Stimulated activated naive CD8-positive, alpha-beta T cell treated with anti-CD3 and anti-CD28 coated beads, Interleukin-15, Interleukin-2, amounts not matched to agents 100 U/mL and 50 U/mL, for 24 hours (primary cell): Measurements from ENCODE around the gene FNIP1.
"Not testable (repeated sequence)": the region's sequence is repeated elsewhere in the genome, so short reads cannot be mapped to it uniquely, and the experiment has no call there.

Experiments used
- ATAC-seq: fragments of 150-1000 bp; cut with Tn5 transposase; one replicate; pipeline ENCODE4 v1.10.0; 2021
- DNase-seq: peaks from one replicate; pipeline ENCODE4 v3.0.0; 2021

FNIP1 gene

DNA sequence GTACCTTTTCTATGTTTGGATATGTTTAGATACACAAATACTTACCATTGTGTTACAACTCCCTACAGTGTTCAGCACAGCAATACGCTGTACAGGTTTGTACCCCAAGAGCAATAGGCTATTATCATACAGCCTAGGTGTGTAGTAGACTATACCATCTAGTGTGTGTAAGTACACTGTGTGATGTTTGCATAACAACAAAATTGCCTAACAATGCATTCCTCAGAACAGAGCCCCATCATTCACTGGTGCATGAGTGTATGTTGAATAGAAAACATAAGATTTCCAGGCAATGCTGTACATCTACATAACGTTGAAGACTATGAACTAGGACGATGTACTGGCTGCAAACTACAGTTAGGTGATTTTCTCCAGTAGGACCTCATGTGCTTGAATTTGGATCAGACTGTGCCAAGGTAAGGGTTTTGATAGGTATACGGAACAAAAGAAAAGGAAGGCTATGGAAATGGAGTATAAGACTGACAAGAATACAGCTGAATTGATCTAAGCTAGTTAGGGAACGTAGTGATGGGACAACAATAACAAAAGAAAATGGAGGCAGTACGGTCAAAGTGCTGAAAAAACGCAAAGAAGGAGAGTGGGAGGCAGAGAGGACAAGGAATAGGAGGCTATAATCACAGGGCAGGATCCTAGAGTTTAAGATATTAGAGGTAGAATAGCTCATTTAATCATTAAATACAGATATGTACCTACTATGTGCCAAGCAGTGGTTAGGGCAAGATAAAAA is 46.9 kb downstream of the FNIP1 start:
- no peak for ATAC-seq
- no peak for DNase-seq

DNA sequence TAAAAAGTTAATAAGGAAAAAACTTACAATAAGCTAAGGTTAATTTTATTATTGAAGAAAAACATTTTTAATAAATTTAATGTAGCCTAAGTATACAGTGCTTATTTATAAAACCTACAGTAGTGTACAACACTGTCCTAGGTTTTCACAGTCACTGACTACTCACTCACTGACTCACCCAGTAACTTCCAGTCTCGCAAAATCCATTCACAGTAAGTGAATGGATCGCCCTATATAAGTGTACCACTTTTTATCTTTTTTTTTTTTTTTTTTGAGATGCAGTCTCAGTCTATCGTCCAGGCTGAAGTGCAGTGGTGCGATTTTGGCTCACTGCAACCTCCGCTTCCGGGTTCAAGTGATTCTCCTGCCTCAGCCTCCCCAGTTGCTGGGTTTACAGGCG is 47.7 kb downstream of the FNIP1 start:
- DNase-seq: no peak
- peak; percentile 67 for ATAC-seq

DNA sequence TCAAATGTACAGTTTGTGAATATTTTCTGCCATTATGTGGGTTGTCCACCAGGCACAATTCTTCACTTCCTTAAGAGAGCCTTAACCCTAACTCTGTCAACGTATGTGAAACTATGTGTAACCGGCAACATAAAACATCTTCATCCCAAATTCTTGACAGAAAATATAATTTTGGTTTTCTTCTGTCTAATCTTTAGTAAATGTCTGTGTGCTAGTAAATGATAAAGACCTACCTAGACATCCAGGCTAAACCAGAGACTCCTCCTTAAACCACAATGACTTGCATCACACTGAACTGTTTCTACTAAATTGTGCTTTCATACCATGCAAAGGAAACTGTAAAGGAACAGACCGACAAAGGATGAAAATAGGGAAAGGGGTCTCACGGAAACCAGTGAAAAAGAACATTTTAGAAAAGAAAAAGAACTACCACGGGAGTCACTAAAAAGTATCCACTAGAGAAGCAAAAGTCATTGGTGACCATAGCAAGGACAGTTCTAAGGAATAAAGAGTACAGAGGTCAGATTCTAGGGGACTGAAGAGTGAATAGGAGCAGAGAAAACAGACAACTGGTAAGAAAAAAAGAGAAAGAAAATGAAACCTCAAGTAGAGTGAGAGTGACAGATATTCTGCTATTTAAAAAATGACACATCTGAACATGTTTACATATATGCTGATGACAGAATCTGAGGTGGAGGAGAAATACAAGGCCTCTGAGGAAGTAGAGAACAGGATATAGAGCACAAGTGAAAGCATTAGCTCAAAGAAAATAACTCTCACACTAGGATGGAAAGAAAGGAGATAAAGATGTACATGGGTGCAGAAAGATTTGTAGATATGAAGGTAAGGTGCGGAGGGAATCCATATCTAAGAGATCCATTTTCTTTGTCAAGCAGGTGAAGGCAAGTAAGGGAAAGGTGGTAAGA is 49.4 kb downstream of the FNIP1 start:
- no peak for DNase-seq
- ATAC-seq: peak; percentile 86

DNA sequence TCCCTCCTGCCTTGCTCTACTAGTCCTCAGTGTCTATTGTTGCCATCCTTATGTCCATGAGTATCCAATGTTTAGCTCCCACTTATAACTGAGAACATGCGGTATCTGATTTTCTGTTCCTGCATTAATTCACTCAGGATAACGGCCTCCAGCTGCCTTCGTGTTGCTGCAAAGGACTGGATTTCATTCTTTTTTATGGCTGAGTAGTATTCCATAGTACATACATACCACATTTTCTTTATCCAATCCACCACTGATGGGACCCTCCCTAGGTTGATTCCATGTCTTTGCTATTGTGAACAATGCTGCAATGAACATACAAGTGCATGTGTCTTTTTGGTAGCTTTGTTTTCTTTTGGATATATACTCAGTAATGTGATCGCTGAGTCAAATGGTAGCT is 50.4 kb downstream of the FNIP1 start:
- ATAC-seq (no peak), DNase-seq (no peak)

DNA sequence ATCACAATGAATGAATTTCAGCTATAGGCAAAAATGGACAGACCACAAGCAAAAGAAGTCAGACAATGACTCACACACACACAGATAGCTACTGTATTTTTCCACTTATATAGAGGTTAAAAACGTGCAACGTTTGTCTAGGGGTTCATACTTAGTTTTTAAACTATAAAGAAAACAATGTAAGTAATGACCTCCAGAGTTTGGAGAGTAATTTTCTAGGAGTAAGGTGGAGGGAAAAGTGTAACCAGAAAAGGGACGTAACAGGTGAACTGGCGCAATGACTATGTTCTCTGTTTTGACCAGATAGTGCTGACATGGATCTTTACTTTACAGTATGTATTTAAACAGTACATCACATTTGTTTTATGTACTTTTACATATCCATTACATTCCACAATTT is 51.1 kb downstream of the FNIP1 start:
- ATAC-seq (no peak), DNase-seq (no peak)

DNA sequence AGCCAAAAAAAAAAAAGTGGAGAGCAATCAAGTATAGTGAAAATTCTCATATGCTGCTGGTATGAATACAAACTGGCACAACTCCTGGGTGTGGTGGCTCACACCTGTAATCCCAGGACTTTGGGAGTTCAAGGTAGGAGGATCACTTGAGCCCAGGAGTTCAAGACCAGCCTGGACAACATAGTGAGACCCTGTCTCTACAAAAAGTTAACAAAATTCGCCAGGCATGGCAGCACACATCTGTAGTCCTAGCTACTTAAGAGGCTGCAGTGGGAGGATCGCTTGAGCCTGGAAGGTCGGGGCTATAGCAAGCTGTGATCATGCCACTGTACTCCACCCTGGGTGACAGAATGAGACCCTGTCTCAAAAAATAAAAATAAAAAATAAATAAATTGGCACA is 51.7 kb downstream of the FNIP1 start:
- no peak for ATAC-seq
- DNase-seq: no peak

DNA sequence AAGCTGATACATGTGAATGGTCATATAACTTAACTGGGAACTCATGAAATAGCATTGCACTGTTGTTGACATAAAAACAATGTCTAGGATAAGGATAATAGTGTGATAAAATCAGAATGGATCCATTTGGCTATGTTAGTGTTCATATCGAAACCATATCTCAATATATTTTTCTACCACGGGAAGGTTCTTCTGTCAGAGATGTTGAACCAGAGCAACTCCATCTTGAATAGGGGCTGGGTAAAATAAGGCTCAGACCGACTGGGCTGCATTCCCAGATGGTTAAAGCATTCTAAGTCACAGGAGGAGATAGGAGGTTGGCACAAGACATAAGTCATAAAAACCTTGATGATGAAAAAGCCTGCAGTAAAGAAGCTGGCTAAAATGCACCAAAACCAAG is 56.3 kb downstream of the FNIP1 start:
- DNase-seq (no peak), ATAC-seq (no peak)

DNA sequence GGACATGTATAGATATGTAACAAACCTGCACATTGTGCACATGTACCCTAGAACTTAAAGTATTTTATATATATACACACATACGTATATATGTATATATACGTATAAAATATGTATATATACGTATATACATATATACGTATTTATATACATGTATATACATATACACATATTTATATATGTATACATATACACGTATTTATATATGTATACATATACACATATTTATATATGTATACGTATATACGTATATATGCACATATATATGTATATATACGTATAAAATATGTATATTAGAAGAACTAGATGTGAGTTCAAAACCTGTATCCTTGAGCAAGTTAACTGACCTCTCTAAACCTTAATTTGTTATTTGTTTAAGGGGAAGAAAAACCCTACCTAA is 61.4 kb downstream of the FNIP1 start:
- no peak for ATAC-seq
- DNase-seq: no peak

DNA sequence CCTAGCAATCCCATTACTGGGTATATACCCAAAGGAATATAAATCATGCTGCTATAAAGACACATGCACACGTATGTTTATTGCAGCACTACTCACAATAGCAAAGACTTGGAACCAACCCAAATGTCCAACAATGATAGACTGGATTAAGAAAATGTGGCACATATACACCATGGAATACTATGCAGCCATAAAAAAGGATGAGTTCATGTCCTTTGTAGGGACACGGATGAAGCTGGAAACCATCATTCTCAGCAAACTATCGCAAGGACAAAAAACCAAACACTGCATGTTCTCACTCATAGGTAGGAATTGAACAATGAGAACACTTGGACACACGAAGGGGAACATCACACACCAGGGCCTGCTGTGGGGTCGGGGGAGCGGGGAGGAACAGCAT is 61.9 kb downstream of the FNIP1 start:
- ATAC-seq: not testable (repeated sequence)

DNA sequence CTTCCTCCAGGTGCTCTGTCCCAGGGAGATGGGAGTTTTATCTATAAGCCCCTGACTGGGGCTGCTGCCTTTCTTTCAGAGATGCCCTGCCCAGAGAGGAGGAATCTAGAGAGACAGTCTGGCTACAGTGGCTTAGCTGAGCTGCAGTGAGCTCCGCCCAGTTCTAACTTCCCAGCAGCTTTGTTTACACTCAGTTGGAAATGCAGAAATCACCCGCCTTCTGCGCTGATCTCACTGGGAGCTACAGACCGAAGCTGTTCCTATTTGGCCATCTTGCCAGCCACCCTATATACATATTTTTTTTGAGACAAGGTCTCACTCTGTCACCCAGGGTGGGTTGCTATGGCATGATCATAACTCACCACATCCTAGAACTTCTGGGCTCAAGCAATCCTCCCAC is 67.5 kb downstream of the FNIP1 start:
- DNase-seq, ATAC-seq: not testable (repeated sequence)

More for the DNA sequence above, 61.9 kb downstream of the FNIP1 start:
- DNase-seq: not testable (repeated sequence)

DNA sequence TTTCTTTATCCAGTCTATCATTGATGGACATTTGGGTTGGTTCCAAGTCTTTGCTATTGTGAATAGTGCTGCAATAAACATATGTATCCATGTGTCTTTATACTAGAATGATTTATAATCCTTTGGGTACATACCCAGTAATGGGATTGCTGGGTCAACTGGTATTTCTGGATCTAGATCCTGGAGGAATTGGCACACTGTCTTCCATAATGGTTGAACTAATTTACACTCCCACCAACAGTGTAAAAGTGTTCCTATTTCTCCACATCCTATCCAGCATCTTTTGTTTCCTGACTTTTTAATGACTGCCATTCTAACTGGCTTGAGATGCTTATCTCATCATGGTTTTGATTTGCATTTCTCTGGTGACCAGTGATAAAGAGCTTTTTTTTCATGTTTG is 72.7 kb downstream of the FNIP1 start:
- not testable (repeated sequence) for DNase-seq, ATAC-seq

DNA sequence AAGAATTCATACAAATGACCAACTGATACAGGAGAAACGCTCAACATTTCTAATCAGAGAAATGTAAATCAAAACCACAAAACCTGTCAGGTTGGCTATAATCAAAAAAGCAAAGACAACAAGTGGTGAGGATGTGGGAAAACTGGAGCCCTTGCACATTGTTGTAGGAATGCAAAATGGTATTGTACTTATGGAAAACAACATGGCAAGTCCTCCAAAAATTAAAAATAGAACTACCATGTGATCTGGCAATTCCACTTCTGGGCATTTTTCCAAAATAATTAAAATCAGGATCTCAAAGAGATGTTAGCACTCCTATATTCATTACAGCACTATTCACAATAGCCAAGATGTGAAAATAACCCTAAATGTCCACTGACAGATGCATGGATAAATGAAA is 76.1 kb downstream of the FNIP1 start:
- DNase-seq (no peak), ATAC-seq (no peak)

DNA sequence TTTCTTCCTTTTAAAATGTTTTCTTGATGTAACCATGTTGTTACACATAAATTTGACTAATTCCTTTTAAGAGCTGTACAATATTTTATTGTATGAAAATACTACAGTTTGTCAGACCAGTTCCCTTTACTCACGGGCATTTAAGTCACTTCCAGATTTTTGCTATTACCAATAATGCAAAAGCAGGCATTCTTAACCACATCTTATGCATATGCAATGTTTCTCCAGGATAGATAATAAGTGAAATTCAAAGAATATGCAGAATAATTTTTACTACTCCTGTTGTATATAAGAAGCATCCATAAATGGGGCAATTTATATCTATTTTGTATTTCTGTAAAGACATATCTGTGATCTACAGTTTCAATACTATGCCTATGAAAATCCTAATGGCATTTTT is 77.3 kb downstream of the FNIP1 start:
- no peak for ATAC-seq
- no peak for DNase-seq

DNA sequence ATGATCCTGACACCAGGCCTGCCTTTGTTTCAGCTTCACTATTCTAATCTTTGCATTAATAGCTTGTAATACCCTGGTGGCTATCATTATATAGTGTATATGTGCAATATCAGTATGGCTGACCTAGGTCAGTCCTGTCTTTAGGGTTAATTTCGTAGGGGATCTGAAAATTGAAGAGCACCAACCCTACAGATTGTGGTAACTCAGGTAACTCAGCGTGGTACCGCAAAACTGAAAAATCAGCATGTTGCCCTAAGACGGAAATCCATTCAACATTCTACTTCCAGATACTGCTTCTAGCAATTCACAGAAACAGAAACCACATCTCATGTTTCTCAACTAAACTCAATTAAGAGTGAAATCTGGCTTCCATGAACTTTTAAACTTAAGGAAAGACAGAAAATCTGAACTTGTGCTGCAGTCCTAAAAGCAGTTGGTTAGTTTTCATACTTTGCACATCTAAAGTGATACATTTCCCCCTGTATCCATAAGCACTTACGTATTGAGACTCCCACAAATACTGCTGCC is 78.3 kb downstream of the FNIP1 start:
- ATAC-seq (no peak), DNase-seq (no peak)

DNA sequence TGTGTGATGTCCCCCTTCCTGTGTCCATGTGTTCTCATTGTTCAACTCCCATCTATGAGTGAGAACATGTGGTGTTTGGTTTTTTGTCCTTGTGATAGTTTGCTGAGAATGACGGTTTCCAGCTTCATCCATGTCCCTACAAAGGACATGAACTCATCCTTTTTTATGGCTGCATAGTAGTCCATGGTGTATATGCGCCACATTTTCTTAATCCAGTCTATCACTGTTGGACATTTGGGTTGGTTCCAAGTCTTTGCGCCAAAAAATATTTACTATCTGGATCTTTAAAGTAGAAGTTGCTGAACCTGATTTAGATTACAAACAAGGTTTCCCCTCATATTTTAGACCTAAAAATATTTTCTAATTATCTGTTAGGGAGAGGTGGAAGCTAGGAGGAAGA is 79.7 kb downstream of the FNIP1 start:
- ATAC-seq, DNase-seq: not testable (repeated sequence)

DNA sequence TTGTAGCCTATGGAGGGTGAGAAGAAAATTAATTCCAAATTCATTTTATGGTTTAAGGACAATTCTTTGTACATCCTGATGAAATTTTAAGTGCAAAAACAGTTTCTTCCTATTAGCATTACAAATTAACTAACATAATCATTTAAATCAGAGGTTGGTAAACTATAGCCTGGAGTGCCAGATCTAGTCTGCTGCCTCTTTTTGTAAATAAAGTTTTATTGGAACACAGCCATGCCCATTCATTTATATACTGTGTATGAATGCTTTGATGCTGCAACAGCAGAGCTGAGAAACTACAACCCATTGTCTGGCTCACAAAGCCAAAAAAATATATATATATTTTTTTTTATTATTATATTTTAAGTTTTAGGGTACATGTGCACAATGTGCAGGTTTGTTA is 80.2 kb downstream of the FNIP1 start:
- no peak for ATAC-seq

DNA sequence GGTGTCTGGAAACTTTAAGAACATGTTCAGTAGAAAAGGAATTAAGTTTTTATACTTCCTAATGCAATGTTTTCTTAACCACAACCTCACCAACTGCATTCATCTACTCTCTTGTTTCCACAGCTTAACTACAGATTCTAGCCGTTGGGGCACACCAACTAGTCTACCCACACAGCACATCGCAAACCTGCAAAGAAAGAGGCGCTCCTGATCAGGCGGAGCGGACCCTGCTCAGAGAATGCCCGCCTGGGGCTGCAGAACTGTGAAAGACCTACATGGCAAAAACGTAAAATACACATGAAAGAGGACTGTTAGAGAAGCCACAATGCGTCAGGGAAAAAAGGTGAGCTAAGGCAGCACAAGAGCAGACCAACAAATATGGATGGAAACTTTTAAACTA is 86.4 kb downstream of the FNIP1 start:
- DNase-seq (no peak), ATAC-seq (no peak)

More for the DNA sequence above, 80.2 kb downstream of the FNIP1 start:
- no peak for DNase-seq

DNA sequence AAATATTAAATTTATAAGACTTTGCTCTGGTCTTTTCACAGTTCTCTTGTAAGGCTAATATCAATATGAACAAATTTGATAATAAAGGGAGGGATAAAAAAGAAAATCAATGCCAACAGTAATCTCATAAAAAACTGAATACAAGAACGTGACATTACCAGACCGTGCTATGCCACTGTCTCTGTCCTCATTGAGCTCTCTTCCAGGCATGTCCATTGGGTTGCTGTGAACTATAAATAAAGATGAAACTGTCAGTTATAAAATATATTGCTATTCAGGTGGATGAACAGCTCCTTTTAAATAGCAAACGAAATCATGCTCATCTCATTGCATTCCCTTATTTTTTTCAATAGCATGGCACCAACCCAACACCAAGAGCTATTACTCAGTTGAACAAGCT is 87.8 kb downstream of the FNIP1 start:
- ATAC-seq (no peak), DNase-seq (no peak)

DNA sequence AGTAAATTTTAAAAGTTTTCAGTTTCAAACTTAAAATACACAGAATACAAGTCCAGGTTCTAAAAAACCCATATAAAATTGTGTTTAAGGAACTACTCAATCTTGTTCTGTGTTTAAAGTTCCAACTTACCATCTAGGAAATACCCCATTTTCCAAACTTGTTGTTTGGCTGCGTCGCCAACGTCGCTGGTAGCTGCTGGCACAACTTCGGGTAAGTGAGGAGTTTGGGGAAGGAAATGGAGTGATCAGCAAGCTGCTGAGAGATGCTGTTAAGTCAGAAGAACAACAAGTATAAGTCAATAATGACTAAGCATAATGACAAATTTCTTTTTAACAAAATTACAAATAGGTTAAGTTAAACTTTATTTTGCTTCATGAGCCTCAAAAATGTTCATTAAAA is 90.5 kb downstream of the FNIP1 start:
- ATAC-seq (no peak), DNase-seq (no peak)

DNA sequence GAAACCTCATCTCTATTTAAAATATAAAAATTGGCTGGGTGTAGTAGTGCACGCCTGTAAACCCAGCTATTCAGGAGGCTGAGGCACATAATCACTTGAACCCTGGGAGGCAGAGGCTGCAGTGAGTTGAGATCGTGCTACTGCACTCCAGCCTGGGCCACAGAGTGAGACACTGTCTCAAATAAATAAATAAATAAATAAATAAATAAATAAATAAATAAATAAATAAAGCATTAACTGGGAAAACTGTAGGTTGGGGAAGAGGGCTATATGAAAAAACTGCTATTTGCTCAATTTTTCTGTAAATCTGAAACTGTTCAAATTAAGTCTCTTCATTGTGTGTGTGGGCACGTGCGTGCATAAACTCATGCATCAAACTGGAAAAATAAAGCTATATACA is 101.9 kb downstream of the FNIP1 start:
- no peak for DNase-seq
- ATAC-seq: no peak

DNA sequence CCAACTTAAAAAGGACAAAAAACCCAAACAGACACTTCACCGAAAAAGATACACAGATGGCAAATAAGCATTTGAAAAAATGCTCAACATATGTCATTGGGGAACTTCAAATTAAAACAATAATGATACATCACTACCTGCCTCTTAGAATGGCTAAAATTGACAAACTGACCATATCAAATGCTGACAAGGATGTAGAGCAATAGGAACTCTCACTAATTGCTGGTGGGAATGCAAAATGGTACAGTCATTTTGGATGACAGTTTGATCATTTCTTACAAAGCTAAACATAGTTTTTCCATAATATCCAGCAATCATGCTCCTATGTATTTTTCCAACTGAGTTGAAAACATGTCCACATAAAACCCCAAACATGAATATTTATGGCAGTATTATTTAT is 102.9 kb downstream of the FNIP1 start:
- DNase-seq (no peak), ATAC-seq (no peak)

DNA sequence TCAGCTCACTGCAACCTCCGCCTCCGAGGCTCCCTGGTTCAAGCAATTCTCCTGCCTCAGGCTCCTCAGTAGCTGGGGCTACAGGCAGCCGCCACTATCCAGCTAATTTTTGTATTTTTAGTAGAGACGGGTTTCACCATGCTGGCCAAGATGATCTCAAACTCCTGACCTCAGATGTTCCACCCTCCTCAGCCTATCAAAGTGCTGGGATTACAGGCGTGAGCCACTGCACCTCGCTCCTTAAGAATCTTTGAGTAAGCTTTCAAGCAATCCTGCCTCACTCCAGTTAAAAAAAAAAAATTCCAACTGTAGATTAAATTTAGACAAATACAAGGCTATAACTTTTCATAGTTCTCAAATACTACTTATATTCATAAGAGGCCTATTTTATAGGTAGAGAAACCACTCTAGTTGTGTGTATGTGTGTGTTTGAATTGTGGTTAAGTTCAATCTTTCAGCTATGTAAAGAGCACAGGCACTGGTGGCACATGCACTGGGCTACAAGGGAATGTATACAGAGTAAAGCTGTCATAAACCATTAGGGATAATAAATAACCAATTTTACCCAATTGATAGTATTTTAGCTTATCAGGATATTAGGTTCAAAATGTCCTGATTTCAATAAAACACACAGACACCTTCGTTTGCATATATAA is 111.2 kb downstream of the FNIP1 start:
- ATAC-seq (no peak), DNase-seq (no peak)

DNA sequence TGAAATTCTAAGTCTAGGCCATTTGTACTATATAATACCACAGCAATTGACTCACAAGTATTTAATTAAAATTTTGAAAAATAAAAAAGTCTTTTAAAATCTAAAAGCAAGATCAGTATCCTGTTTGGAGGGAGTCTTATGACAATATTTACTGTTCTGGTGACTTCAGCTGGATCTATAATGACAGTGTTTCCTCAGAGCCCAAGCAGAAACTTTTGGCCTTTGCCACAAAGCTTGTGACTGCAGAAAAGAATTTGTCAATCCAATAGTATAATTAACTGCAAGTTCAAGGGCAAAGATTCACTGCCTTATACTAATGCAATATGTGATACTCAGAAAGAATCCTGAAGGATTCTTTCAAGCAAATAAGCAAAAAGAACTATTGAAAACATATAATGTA is 112.2 kb downstream of the FNIP1 start:
- DNase-seq: no peak
- ATAC-seq: no peak
